Measurements from ENCODE around the gene THPO. TPM values are rescaled to one million over a fixed set of nuclear protein-coding genes. Genes with fewer than 3 reads are reported as not detected.

The THPO gene
- total and polyA plus RNA-seq, 4 donors, result 3.9 to 14.4 (median 8.9) TPM

DNA sequence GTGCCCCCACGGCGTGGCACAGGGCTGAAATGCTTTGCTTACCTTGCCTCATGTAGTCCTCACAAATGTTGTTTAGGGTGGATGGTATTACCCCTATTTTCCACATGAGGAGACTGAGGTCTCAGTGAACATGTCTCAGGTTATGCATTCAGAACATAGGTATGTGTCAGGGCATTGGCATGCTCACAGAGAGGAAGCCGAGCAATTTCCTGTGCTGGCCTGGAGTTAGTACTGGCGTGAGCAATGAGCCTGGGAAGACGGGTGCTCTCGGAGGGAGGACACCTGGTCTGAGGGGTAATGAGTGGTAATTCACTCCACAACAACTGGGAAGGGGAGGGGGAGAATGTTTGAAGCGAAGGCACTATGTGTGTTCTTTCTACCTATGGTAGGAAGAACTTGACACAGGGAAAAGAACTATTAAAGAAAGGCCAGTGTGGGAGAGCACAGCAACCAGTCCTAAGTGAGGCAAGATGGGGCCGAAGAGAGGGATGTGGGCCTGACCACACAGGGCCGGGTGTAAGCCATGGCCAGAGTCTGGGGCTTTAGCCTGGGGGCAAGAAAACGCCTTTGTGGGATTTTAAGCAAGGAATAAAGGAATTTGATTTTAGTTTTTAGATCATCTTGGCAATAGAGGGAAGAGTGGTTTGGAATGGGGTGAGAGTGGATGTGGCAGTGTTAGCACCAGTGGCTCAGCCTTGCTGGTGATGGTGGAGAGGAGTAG lies 45.5 kb downstream of the THPO start (continued):
- TF ChIP-seq, protein P1, sequence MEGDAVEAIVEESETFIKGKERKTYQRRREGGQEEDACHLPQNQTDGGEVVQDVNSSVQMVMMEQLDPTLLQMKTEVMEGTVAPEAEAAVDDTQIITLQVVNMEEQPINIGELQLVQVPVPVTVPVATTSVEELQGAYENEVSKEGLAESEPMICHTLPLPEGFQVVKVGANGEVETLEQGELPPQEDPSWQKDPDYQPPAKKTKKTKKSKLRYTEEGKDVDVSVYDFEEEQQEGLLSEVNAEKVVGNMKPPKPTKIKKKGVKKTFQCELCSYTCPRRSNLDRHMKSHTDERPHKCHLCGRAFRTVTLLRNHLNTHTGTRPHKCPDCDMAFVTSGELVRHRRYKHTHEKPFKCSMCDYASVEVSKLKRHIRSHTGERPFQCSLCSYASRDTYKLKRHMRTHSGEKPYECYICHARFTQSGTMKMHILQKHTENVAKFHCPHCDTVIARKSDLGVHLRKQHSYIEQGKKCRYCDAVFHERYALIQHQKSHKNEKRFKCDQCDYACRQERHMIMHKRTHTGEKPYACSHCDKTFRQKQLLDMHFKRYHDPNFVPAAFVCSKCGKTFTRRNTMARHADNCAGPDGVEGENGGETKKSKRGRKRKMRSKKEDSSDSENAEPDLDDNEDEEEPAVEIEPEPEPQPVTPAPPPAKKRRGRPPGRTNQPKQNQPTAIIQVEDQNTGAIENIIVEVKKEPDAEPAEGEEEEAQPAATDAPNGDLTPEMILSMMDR (IDR thresholded peaks at IDR 0.05; ENCODE audit: low read depth, low read length, missing input control), result no peak
- TF ChIP-seq FOXA1 (IDR thresholded peaks at IDR 0.05), result no peak

- H3K4me3 ChIP-seq (ENCODE audit: low read depth in 1 of 3, low read length in 3 of 3), result no peak overlapping the region
- no peaks in the 10 kb centered on the region for H3K4me1 ChIP-seq (ENCODE audit: control insufficient read depth in 4 of 4, insufficient read depth in 4 of 4, low read length in 3 of 4)
- peaks cover 44 to 96% (median 88%) of the 10 kb centered on the region in 4 donors for H3K36me3 ChIP-seq (ENCODE audit: control insufficient read depth in 4 of 4, insufficient read depth in 3 of 4, low read depth in 1 of 4, low read length in 3 of 4)
- no peak for DNase-seq (ENCODE audit: low spot score)
- no peaks in the 10 kb centered on the region for H3K9me3 ChIP-seq (ENCODE audit: control insufficient read depth in 4 of 4, low read length in 3 of 4)
- WGBS, result 46% methylated on average over 3 of the region's 3 CpGs
- TF ChIP-seq, protein P1 (IDR thresholded peaks at IDR 0.05; ENCODE audit: low read depth, low read length, missing input control), result no peak
- TF ChIP-seq YY1 (IDR thresholded peaks at IDR 0.05) (no peak), HNF4G (IDR thresholded peaks at IDR 0.05) (no peak), FOXA2 (IDR thresholded peaks at IDR 0.05) (no peak), HNF4A (conservative IDR thresholded peaks at IDR 0.05) (no peak), JUND (IDR thresholded peaks at IDR 0.05) (no peak), TAF1 (conservative IDR thresholded peaks at IDR 0.05) (no peak), RAD21 (IDR thresholded peaks at IDR 0.05) (no peak)
- TF ChIP-seq, protein P2, sequence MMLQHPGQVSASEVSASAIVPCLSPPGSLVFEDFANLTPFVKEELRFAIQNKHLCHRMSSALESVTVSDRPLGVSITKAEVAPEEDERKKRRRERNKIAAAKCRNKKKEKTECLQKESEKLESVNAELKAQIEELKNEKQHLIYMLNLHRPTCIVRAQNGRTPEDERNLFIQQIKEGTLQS (IDR thresholded peaks at IDR 0.05), result no peak
- H3K9ac ChIP-seq (ENCODE audit: low read depth in 1 of 2, low read length in 2 of 2), result no peak overlapping the region
- H3K27ac ChIP-seq (ENCODE audit: low read depth in 1 of 2, low read length in 2 of 2), result no peak overlapping the region
- H3K27me3 ChIP-seq (ENCODE audit: control insufficient read depth in 4 of 4, insufficient read depth in 4 of 4, low read length in 3 of 4), result no peaks in the 10 kb centered on the region
Measured at GRCh38 chr3:184328516-184328915, 49.5 kb downstream of the THPO start.

DNA sequence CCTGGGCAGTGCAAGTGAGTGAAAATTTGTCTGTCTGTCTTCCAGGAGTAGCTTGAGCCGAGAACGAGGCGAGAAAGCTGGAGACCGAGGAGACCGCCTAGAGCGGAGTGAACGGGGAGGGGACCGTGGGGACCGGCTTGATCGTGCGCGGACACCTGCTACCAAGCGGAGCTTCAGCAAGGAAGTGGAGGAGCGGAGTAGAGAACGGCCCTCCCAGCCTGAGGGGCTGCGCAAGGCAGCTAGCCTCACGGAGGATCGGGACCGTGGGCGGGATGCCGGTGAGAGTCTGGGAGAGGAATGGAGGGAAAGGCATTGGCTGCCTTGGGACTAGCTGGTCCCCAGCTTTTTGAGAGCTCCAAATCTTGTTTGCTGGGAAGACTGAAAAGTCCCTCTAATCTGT lies 50.8 kb downstream of the THPO start:
- no peak overlapping the region for H3K27ac ChIP-seq (ENCODE audit: low read depth in 1 of 2, low read length in 2 of 2)
- H3K36me3 ChIP-seq (ENCODE audit: control insufficient read depth in 4 of 4, insufficient read depth in 3 of 4, low read depth in 1 of 4, low read length in 3 of 4), result peaks cover 53 to 96% (median 88%) of the 10 kb centered on the region in 4 donors
- 98% methylated on average over 21 of the region's 21 CpGs for WGBS
- H3K9me3 ChIP-seq (ENCODE audit: control insufficient read depth in 4 of 4, low read length in 3 of 4), result no peaks in the 10 kb centered on the region
- H3K27me3 ChIP-seq (ENCODE audit: control insufficient read depth in 4 of 4, insufficient read depth in 4 of 4, low read length in 3 of 4), result no peaks in the 10 kb centered on the region
- H3K4me3 ChIP-seq (ENCODE audit: low read depth in 1 of 3, low read length in 3 of 3), result no peak overlapping the region
- DNase-seq (ENCODE audit: low spot score), result no peak
- no peak overlapping the region for H3K9ac ChIP-seq (ENCODE audit: low read depth in 1 of 2, low read length in 2 of 2)
- H3K4me1 ChIP-seq (ENCODE audit: control insufficient read depth in 4 of 4, insufficient read depth in 4 of 4, low read length in 3 of 4), result peaks cover 0 to 11% (median 7%) of the 10 kb centered on the region in 4 donors
- TF ChIP-seq YY1 (IDR thresholded peaks at IDR 0.05) (no peak), GABPA (IDR thresholded peaks at IDR 0.05 in 1 of 2, conservative IDR thresholded peaks at IDR 0.05 in 1 of 2) (no peak), REST (IDR thresholded peaks at IDR 0.05) (no peak), ZBTB33 (IDR thresholded peaks at IDR 0.05) (no peak), FOXA1 (IDR thresholded peaks at IDR 0.05) (no peak), FOXA2 (IDR thresholded peaks at IDR 0.05) (no peak), EGR1 (IDR thresholded peaks at IDR 0.05; ENCODE audit: low read depth in 2 of 2) (no peak), HNF4A (conservative IDR thresholded peaks at IDR 0.05) (no peak), TAF1 (conservative IDR thresholded peaks at IDR 0.05) (no peak), NR2F2 (IDR thresholded peaks at IDR 0.05) (no peak), JUND (IDR thresholded peaks at IDR 0.05) (no peak), HNF4G (IDR thresholded peaks at IDR 0.05) (no peak), RAD21 (IDR thresholded peaks at IDR 0.05) (no peak)
- TF ChIP-seq, protein P1 (IDR thresholded peaks at IDR 0.05; ENCODE audit: low read depth, low read length, missing input control), result no peak
- TF ChIP-seq, protein P2 (IDR thresholded peaks at IDR 0.05), result no peak

All from liver (tissue), 9 donors.